CD8-positive, alpha-beta memory T cell (primary cell): Measurements from ENCODE around the gene KRTAP4-5. TPM values are rescaled to one million over a fixed set of nuclear protein-coding genes. Genes with fewer than 3 reads are reported as not detected.
A peak's percentile ranks its signal among the peaks of the same experiment; 100 is the strongest.
"Not testable (repeated sequence)": the region's sequence is repeated elsewhere in the genome, so short reads cannot be mapped to it uniquely, and the experiment has no call there.

Experiments
- CTCF ChIA-PET: fragments of 350-600 bp; sonication (Branson Sonifier 250); formaldehyde crosslinking; loops from one replicate; lab custom pipeline; 2021; ENCODE audit warnings: antibody characterized with exemption; lab: Charles Lee
- POLR2A ChIA-PET: fragments of 350-600 bp; sonication (Branson Sonifier 250); formaldehyde crosslinking; loops from one replicate; lab custom pipeline; 2021; ENCODE audit warnings: antibody characterized with exemption; lab: Charles Lee
- DNase-seq, 5 donors: peaks; one replicate each; pipeline versions ENCODE4 v3.0.0 to v3.0.0-alpha.2; 2020 to 2022; ENCODE audit warnings: mixed read lengths in 1 of 5
- H3K27ac ChIP-seq: one replicate; pipeline ENCODE4 v1.7.0; 2013; ENCODE audit warnings: low read depth, mild to moderate bottlenecking, low read length, moderate library complexity
- H3K27me3 ChIP-seq: 2 replicates; pipeline ENCODE4 v1.7.0; 2013; ENCODE audit warnings: low read length, mild to moderate bottlenecking; ENCODE audit not compliant: insufficient read depth, poor library complexity, severe bottlenecking
- H3K36me3 ChIP-seq: 2 replicates; pipeline ENCODE4 v1.7.0; 2013; ENCODE audit warnings: mild to moderate bottlenecking, low read length, moderate library complexity; ENCODE audit not compliant: insufficient read depth
- H3K4me1 ChIP-seq: 2 replicates; pipeline ENCODE4 v1.7.0; 2013; ENCODE audit warnings: mild to moderate bottlenecking, low read length, moderate library complexity; ENCODE audit not compliant: insufficient read depth
- H3K4me3 ChIP-seq: 2 replicates; pipeline ENCODE4 v1.7.0; 2013; ENCODE audit warnings: mild to moderate bottlenecking, low read length
- H3K9me3 ChIP-seq: 2 replicates; pipeline ENCODE4 v1.7.0; 2013; ENCODE audit warnings: mild to moderate bottlenecking, low read length
- H3K27ac Mint-ChIP-seq, 8 donors: one replicate each; pipeline ENCODE4 v1.8.0; 2020 to 2021; ENCODE audit warnings: mixed read lengths in 8 of 8, mild to moderate bottlenecking in 6 of 8, inconsistent platforms in 3 of 8, moderate library complexity in 3 of 8
- H3K27me3 Mint-ChIP-seq, 2 donors: one replicate each; pipeline ENCODE4 v1.8.0; 2020 to 2021; ENCODE audit warnings: mixed read lengths in 2 of 2, mild to moderate bottlenecking in 1 of 2, moderate library complexity in 1 of 2
- H3K36me3 Mint-ChIP-seq, 3 donors: one replicate each; pipeline ENCODE4 v1.8.0; 2020 to 2021; ENCODE audit warnings: mixed read lengths in 3 of 3, inconsistent platforms in 1 of 3, mild to moderate bottlenecking in 1 of 3
- H3K4me1 Mint-ChIP-seq, 3 donors: one replicate each; pipeline ENCODE4 v1.8.0; 2020 to 2021; ENCODE audit warnings: mixed read lengths in 3 of 3, inconsistent platforms in 1 of 3, mild to moderate bottlenecking in 1 of 3
- H3K4me3 Mint-ChIP-seq, 7 donors: one replicate each; pipeline ENCODE4 v1.8.0; 2020 to 2021; ENCODE audit warnings: mixed read lengths in 7 of 7, mild to moderate bottlenecking in 6 of 7, moderate library complexity in 4 of 7, inconsistent platforms in 2 of 7
- H3K9me3 Mint-ChIP-seq, 5 donors: one replicate each; pipeline ENCODE4 v1.8.0; 2020 to 2022; ENCODE audit warnings: mixed read lengths in 5 of 5, mild to moderate bottlenecking in 3 of 5, moderate library complexity in 2 of 5, inconsistent platforms in 1 of 5
- polyA plus RNA-seq: library from polyadenylated mRNA; unstranded; fragments of 300-500 nt; fragmentation: Illumina TruSeq; gene quantifications from one replicate; pipeline ENCODE4 v1.2.3, GENCODE V29; 2021
- total RNA-seq, 2 experiments: library from RNA; stranded (reverse); gene quantifications; one replicate each; pipeline ENCODE4 v1.2.3, GENCODE V29; 2021

The KRTAP4-5 gene
- total and polyA plus RNA-seq, 3 experiments from 2014 or later: not detected

- Mint-ChIP-seq H3K27ac (no peak overlapping the region), H3K27me3 (peaks cover 6 to 38% of the 10 kb centered on the region in 2 donors), H3K36me3 (peaks cover 2 to 31% (median 7%) of the 10 kb centered on the region in 3 donors), H3K9me3 (peaks cover 10 to 37% (median 16%) of the 10 kb centered on the region in 5 donors), H3K4me3 (no peak overlapping the region), H3K4me1 (no peaks in the 10 kb centered on the region)
- Histone ChIP-seq H3K9me3 (no peaks in the 10 kb centered on the region), H3K27me3 (no peaks in the 10 kb centered on the region), H3K4me3 (no peak overlapping the region), H3K27ac (no peak overlapping the region), H3K36me3 (no peaks in the 10 kb centered on the region), H3K4me1 (no peaks in the 10 kb centered on the region)
- ChIA-PET POLR2A (no interaction called here), CTCF (no interaction called here)
- no peak for DNase-seq
These were observed 8.3 kb downstream of the KRTAP4-5 start for GRCh38 chr17:41141361-41141760.

- Histone ChIP-seq H3K27me3 (no peaks in the 10 kb centered on the region), H3K27ac (no peak within 1 kb of the TSS), H3K4me3 (no peak within 1 kb of the TSS), H3K4me1 (no peaks in the 10 kb centered on the region), H3K36me3 (no peaks in the 10 kb centered on the region), H3K9me3 (no peaks in the 10 kb centered on the region)
- POLR2A ChIA-PET: no interaction called here
- Mint-ChIP-seq H3K9me3 (peaks cover 10 to 37% (median 16%) of the 10 kb centered on the region in 5 donors), H3K4me1 (peaks cover 0 to 2% (median 0%) of the 10 kb centered on the region in 3 donors), H3K36me3 (peaks cover 2 to 31% (median 7%) of the 10 kb centered on the region in 3 donors), H3K27ac (no peak within 1 kb of the TSS), H3K27me3 (peaks cover 9 to 31% of the 10 kb centered on the region in 2 donors), H3K4me3 (no peak within 1 kb of the TSS)
- no peak for DNase-seq
- CTCF ChIA-PET: no interaction called here
These were observed 9.1 kb downstream of the KRTAP4-5 start, which contains the start of gene KRTAP4-6 for GRCh38 chr17:41140360-41141131. KRTAP4-6 (minus strand) TSS chr17:41140544; CDS start chr17:41140487, 57 bp downstream.

GRCh38 chr17:41139865-41140264 lies 9.8 kb downstream of the KRTAP4-5 start:
- Mint-ChIP-seq H3K27me3 (peaks cover 9 to 31% of the 10 kb centered on the region in 2 donors), H3K9me3 (peaks cover 10 to 34% (median 16%) of the 10 kb centered on the region in 5 donors), H3K36me3 (peaks cover 2 to 31% (median 6%) of the 10 kb centered on the region in 3 donors)
- H3K4me1 ChIP-seq, H3K9me3 ChIP-seq, CTCF ChIA-PET, DNase-seq, H3K4me1 Mint-ChIP-seq, H3K27ac Mint-ChIP-seq, H3K36me3 ChIP-seq, H3K27me3 ChIP-seq, H3K27ac ChIP-seq, H3K4me3 Mint-ChIP-seq, POLR2A ChIA-PET, H3K4me3 ChIP-seq: not testable (repeated sequence)

DNA sequence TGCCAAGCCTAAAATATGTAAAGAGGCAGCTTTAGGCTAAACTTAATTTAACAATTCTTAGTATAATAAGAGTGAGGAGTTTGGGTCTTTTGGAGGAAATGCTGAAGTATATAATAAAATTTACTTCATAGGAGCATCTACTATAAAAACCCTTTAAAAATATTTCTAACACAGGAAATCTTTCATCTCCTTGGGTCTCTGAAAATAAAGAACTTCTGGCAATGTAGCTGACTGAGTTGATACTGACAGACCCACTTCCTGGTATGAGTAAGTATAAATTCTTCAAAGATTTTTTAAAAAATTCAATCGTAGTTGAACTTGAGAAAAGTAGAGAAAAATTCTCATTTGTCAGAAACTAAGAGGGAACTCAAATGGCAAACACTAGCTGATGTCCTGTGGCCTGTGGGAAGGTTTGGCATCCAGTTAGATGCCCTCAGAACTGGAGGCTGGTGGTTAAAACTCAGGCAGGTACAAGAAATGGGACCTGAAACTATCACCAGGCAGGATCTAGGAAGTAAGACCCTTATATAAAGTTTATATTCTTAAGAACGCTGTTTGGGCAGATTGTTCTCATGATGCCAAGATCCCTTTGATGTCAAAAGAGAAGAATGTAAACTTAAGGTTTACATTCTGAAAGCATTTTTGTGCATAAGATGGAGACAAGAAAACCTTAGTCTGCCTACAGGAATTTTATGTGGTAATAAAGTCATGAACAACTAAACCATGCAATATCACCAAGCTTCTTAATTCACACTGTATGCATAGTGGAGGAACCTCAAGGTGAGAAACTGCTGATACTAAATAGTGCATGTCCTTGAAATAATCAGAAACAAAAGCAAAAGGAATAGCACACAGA lies 15.5 kb downstream of the KRTAP4-5 start:
- peak in 2 of 5 donors; percentile 25 to 27 for DNase-seq
- POLR2A ChIA-PET: no interaction called here
- Mint-ChIP-seq H3K27me3 (peaks cover 9 to 12% of the 10 kb centered on the region in 2 donors), H3K36me3 (no peaks in the 10 kb centered on the region), H3K4me1 (peaks cover 8 to 41% (median 15%) of the 10 kb centered on the region in 3 donors), H3K9me3 (peaks cover 0 to 4% (median 2%) of the 10 kb centered on the region in 5 donors), H3K27ac (peak overlapping the region in 5 of 8 donors; percentile 18 to 89 (median 88)), H3K4me3 (peak overlapping the region in 3 of 7 donors; percentile 57 to 79 (median 67))
- CTCF ChIA-PET: no interaction called here
- no peaks in the 10 kb centered on the region for H3K36me3 ChIP-seq
- no peaks in the 10 kb centered on the region for H3K27me3 ChIP-seq
- no peaks in the 10 kb centered on the region for H3K9me3 ChIP-seq
- H3K4me3 ChIP-seq: no peak overlapping the region
- H3K4me1 ChIP-seq: peaks cover 15% of the 10 kb centered on the region
- H3K27ac ChIP-seq: no peak overlapping the region

GRCh38 chr17:41131979-41132378 lies 17.6 kb downstream of the KRTAP4-5 start:
- H3K27ac Mint-ChIP-seq: peak overlapping the region in 2 of 8 donors; percentile 18 to 82

GRCh38 chr17:41127371-41127770 lies 22.3 kb downstream of the KRTAP4-5 start:
- Mint-ChIP-seq H3K4me3 (no peak overlapping the region), H3K27ac (no peak overlapping the region), H3K9me3 (peaks cover 0 to 3% (median 0%) of the 10 kb centered on the region in 5 donors), H3K36me3 (no peaks in the 10 kb centered on the region), H3K4me1 (peaks cover 38 to 68% (median 44%) of the 10 kb centered on the region in 3 donors), H3K27me3 (peaks cover 3 to 16% of the 10 kb centered on the region in 2 donors)
- Histone ChIP-seq H3K4me3 (no peak overlapping the region), H3K27me3 (no peaks in the 10 kb centered on the region), H3K9me3 (no peaks in the 10 kb centered on the region), H3K27ac (no peak overlapping the region), H3K36me3 (no peaks in the 10 kb centered on the region), H3K4me1 (peaks cover 38% of the 10 kb centered on the region)
- ChIA-PET POLR2A (no interaction called here), CTCF (interaction anchor here (1.8 kb wide), 1 partner anchor 195 kb away, joined by 4 read pairs; no protein-coding TSS in a partner anchor)
- DNase-seq: no peak

More at GRCh38 chr17:41131979-41132378, 17.6 kb downstream of the KRTAP4-5 start:
- ChIA-PET CTCF (interaction anchor here (1.3 kb wide), 1 partner anchor 417 kb away, joined by 3 read pairs; no protein-coding TSS in a partner anchor), POLR2A (no interaction called here)
- Histone ChIP-seq H3K4me3 (no peak overlapping the region), H3K27me3 (no peaks in the 10 kb centered on the region), H3K9me3 (no peaks in the 10 kb centered on the region), H3K4me1 (peaks cover 15% of the 10 kb centered on the region), H3K36me3 (no peaks in the 10 kb centered on the region), H3K27ac (no peak overlapping the region)
- no peak for DNase-seq
- Mint-ChIP-seq H3K36me3 (no peaks in the 10 kb centered on the region), H3K4me3 (no peak overlapping the region), H3K27me3 (peaks cover 0 to 3% of the 10 kb centered on the region in 2 donors), H3K4me1 (peaks cover 8 to 48% (median 15%) of the 10 kb centered on the region in 3 donors), H3K9me3 (peaks cover 0 to 2% (median 0%) of the 10 kb centered on the region in 5 donors)

DNA sequence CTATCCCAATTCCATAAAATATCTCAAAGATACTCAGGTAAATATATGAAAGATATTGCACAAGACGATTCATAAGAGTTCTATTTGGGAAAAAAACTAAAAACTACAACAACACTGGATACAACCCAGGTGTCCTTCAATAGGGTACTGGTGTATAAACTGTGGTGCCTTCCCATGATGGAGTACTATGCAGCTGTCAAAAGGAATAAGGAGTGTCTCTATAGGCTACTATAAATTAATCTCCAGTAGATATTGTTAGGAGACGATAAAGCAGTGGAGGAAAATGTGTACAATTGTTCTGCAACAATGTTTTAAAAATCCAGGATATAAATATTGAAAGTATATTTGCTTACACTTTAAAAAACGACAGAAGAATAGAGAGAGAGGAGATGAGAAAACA lies 23.2 kb downstream of the KRTAP4-5 start:
- Histone ChIP-seq H3K36me3 (no peaks in the 10 kb centered on the region), H3K27me3 (no peaks in the 10 kb centered on the region), H3K27ac (no peak overlapping the region), H3K4me3 (no peak overlapping the region), H3K4me1 (peaks cover 38% of the 10 kb centered on the region), H3K9me3 (no peaks in the 10 kb centered on the region)
- no peak for DNase-seq
- Mint-ChIP-seq H3K36me3 (no peaks in the 10 kb centered on the region), H3K27me3 (peaks cover 3 to 21% of the 10 kb centered on the region in 2 donors), H3K27ac (peak overlapping the region in 1 of 8 donors; percentile 96), H3K4me3 (peak overlapping the region in 2 of 7 donors; percentile 69 to 73), H3K4me1 (peaks cover 38 to 60% (median 44%) of the 10 kb centered on the region in 3 donors), H3K9me3 (peaks cover 0 to 3% (median 0%) of the 10 kb centered on the region in 5 donors)
- ChIA-PET CTCF (interaction anchor here (0.7 to 1.8 kb wide), 2 partner anchors 196 to 357 kb away, joined by 3 to 4 read pairs; no protein-coding TSS in a partner anchor), POLR2A (interaction anchor here (0.7 kb wide), 2 partner anchors 87 to 182 kb away, joined by 5 read pairs; no protein-coding TSS in a partner anchor)
